HCT116 (cell line): Measurements from ENCODE around the gene PFKP. TPM values are rescaled to one million over a fixed set of nuclear protein-coding genes. Genes with fewer than 3 reads are reported as not detected.

Experiments
- ATAC-seq: fragments of 200-7000 bp; cut with Tn5 transposase; 2 replicates; pipeline ENCODE4 v1.9.1; 2020; ENCODE audit warnings: mild to moderate bottlenecking, moderate library complexity
- BruUV-seq: library from RNA; stranded (reverse); fragments of 400-500 nt; replicated peaks from 2 replicates; lab custom pipeline; 2021; lab: Mats Ljungman, UMichigan
- CTCF ChIA-PET: fragments of 300-600 bp; sonication (Branson Sonifier 250); formaldehyde crosslinking; loops from one replicate; lab custom pipeline; 2021; ENCODE audit warnings: antibody characterized with exemption; lab: Charles Lee
- POLR2A ChIA-PET: fragments of 300-600, 350-600 bp; sonication (Branson Sonifier 250); formaldehyde crosslinking; loops from one replicate; lab custom pipeline; 2021; ENCODE audit warnings: antibody characterized with exemption; lab: Charles Lee
- RAD21 ChIA-PET, 2 experiments: fragments of 300-600 bp; sonication (Branson Sonifier 250); formaldehyde crosslinking; loops; one replicate each; lab custom pipeline; 2023; ENCODE audit warnings: low total read pairs in 2 of 2; ENCODE audit not compliant: uncharacterized antibody in 2 of 2, unreplicated experiment in 2 of 2, low non-redundant PET in 1 of 2; lab: Charles Lee
- DNase-seq: peaks from one replicate; pipeline ENCODE4 v3.0.0-alpha.2; 2010; ENCODE audit warnings: low read depth, low spot score
- H2AFZ ChIP-seq: fragments of 200-600 bp; shearing (Covaris generic), sonication (generic); 2 replicates; pipeline ENCODE4 v1.6.1; 2017; ENCODE audit warnings: low read depth, mixed run types, mixed read lengths, antibody characterized with exemption, low read length; ENCODE audit not compliant: poor library complexity, severe bottlenecking
- H3K27ac ChIP-seq: 2 replicates; pipeline ENCODE4 v1.5.1; 2012; ENCODE audit warnings: low read depth, low read length
- H3K27me3 ChIP-seq: fragments of 200-600 bp; sonication (generic); 2 replicates; pipeline ENCODE4 v1.6.1; 2016; ENCODE audit warnings: mixed run types, low read length, mixed read lengths; ENCODE audit not compliant: insufficient read depth
- H3K36me3 ChIP-seq, 2 experiments: fragments of 200-500 bp in 1 of 2; fragments of 200-600 bp in 1 of 2; sonication (Bioruptor generic) in 1 of 2; sonication (generic) in 1 of 2; 2 replicates each; pipeline versions ENCODE4 v1.5.1 to v1.6.1; 2014 to 2016; ENCODE audit warnings: low read length in 2 of 2, inconsistent platforms in 1 of 2, mixed read lengths in 1 of 2, mixed run types in 1 of 2; ENCODE audit not compliant: insufficient read depth in 2 of 2, control insufficient read depth in 1 of 2
- H3K4me1 ChIP-seq, 2 experiments: fragments of 200-600 bp in 1 of 2; sonication (generic) in 1 of 2; 2 replicates each; pipeline versions ENCODE4 v1.5.1 to v1.6.1; 2012 to 2017; ENCODE audit warnings: low read length in 2 of 2, inconsistent platforms in 1 of 2, mild to moderate bottlenecking in 1 of 2, mixed read lengths in 1 of 2, mixed run types in 1 of 2, moderate library complexity in 1 of 2; ENCODE audit not compliant: insufficient read depth in 2 of 2, control insufficient read depth in 1 of 2
- H3K4me2 ChIP-seq: fragments of 200-600 bp; sonication (generic); 2 replicates; pipeline ENCODE4 v1.6.1; 2017; ENCODE audit warnings: mixed run types, low read length, mixed read lengths
- H3K4me3 ChIP-seq, 2 experiments: fragments of 200-600 bp in 1 of 2; sonication (generic) in 1 of 2; replicated peaks in 1 of 2; 2 replicates each; pipeline ENCODE4 v1.5.1; 2011 to 2016; ENCODE audit warnings: low read length in 2 of 2, control low read depth in 1 of 2, low read depth in 1 of 2, mild to moderate bottlenecking in 1 of 2, mixed read lengths in 1 of 2, mixed run types in 1 of 2
- H3K79me2 ChIP-seq: fragments of 200-600 bp; sonication (generic); 2 replicates; pipeline ENCODE4 v1.6.1; 2017; ENCODE audit warnings: mild to moderate bottlenecking, mixed run types, low read length, moderate library complexity, mixed read lengths; ENCODE audit not compliant: insufficient read depth
- H3K9ac ChIP-seq: fragments of 200-600 bp; sonication (generic); 2 replicates; pipeline ENCODE4 v1.6.1; 2016; ENCODE audit warnings: low read length, mixed read lengths
- H3K9me2 ChIP-seq: fragments of 200-600 bp; sonication (generic), shearing (Covaris generic); 2 replicates; pipeline ENCODE4 v1.6.1; 2017; ENCODE audit warnings: mixed run types, mild to moderate bottlenecking, moderate library complexity; ENCODE audit not compliant: insufficient read depth
- H3K9me3 ChIP-seq, 2 experiments: fragments of 200-500 bp in 1 of 2; fragments of 200-600 bp in 1 of 2; sonication (Bioruptor generic) in 1 of 2; sonication (generic) in 1 of 2; 2 replicates each; pipeline ENCODE4 v1.6.1; 2014 to 2017; ENCODE audit warnings: low read length in 2 of 2, mixed read lengths in 2 of 2, inconsistent platforms in 1 of 2, low read depth in 1 of 2, mild to moderate bottlenecking in 1 of 2, mixed run types in 1 of 2, moderate library complexity in 1 of 2; ENCODE audit not compliant: control insufficient read depth in 1 of 2, insufficient read depth in 1 of 2
- H4K20me1 ChIP-seq: fragments of 200-600 bp; sonication (generic), shearing (Covaris generic); 2 replicates; pipeline ENCODE4 v1.6.1; 2017; ENCODE audit warnings: mixed run types, mild to moderate bottlenecking, moderate library complexity; ENCODE audit not compliant: insufficient read depth
- EGR1 ChIP-seq: IDR thresholded peaks from 2 replicates; pipeline ENCODE4 v1.6.1; 2012; ENCODE audit warnings: low read depth
- EZH2 ChIP-seq: fragments of 200-600 bp; sonication (generic); IDR thresholded peaks from 2 replicates; pipeline ENCODE4 v1.6.1; 2017; ENCODE audit warnings: antibody characterized with exemption, mixed run types
- EZH2phosphoT487 ChIP-seq: fragments of 200-600 bp; IDR thresholded peaks from 2 replicates; pipeline ENCODE4 v1.6.1; 2018; ENCODE audit warnings: antibody characterized with exemption, borderline replicate concordance
- FOSL1 ChIP-seq: IDR thresholded peaks from 2 replicates; pipeline ENCODE4 v1.6.1; 2012; ENCODE audit warnings: low read depth
- POLR2A ChIP-seq: IDR thresholded peaks from 2 replicates; pipeline ENCODE4 v1.7.0; 2011; ENCODE audit warnings: borderline replicate concordance; ENCODE audit not compliant: insufficient read depth, insufficient read length; ENCODE audit errors: extremely low read depth
- POLR2AphosphoS5 ChIP-seq: IDR thresholded peaks from 2 replicates; pipeline ENCODE4 v1.6.1; 2011; ENCODE audit warnings: mild to moderate bottlenecking, low read depth, low read length, moderate library complexity
- RAD21 ChIP-seq: IDR thresholded peaks from 2 replicates; pipeline ENCODE4 v1.6.1; 2012; ENCODE audit warnings: low read depth, mild to moderate bottlenecking
- SIN3A ChIP-seq: IDR thresholded peaks from 2 replicates; pipeline ENCODE4 v1.6.1; 2012; ENCODE audit warnings: low read depth
- SP1 ChIP-seq: IDR thresholded peaks from 2 replicates; pipeline ENCODE4 v1.6.1; 2012; ENCODE audit warnings: low read depth
- SRF ChIP-seq: IDR thresholded peaks from 2 replicates; pipeline ENCODE4 v1.6.1; 2012; ENCODE audit warnings: low read depth
- TCF7L2 ChIP-seq: IDR thresholded peaks from 2 replicates; pipeline ENCODE4 v1.7.0; 2011; ENCODE audit warnings: borderline replicate concordance, inconsistent platforms; ENCODE audit not compliant: insufficient read depth, insufficient read length; ENCODE audit errors: extremely low read depth
- ZNF274 ChIP-seq: fragments of 200-500 bp; sonication (Bioruptor generic); IDR thresholded peaks from 2 replicates; pipeline ENCODE4 v1.6.1; 2014; ENCODE audit warnings: mild to moderate bottlenecking, low read depth, low read length, inconsistent platforms
- intact Hi-C: fragments of 100-400 bp; cut with micrococcal nuclease; formaldehyde crosslinking; loops from 2 replicates; pipeline ENCODE4 v1.10.0; 2022
- total RNA-seq: library from RNA; stranded (reverse); gene quantifications from one replicate; pipeline ENCODE4 v1.2.1, GENCODE V29; 2021; ENCODE audit not compliant: unreplicated experiment
- TF ChIP-seq, protein P1 (sequence below): IDR thresholded peaks from 2 replicates; pipeline ENCODE4 v1.6.1; 2012
- TF ChIP-seq, protein P2 (sequence below), 3 experiments: fragments of 200-600 bp in 1 of 3; sonication (generic) in 1 of 3; IDR thresholded peaks in 2 of 3; conservative IDR thresholded peaks in 1 of 3; 2 replicates each; pipeline ENCODE4 v1.5.1; 2012 to 2017; ENCODE audit warnings: low read depth in 2 of 3, low read length in 2 of 3, antibody characterized with exemption in 1 of 3, borderline replicate concordance in 1 of 3, control low read depth in 1 of 3, mild to moderate bottlenecking in 1 of 3, mixed read lengths in 1 of 3, mixed run types in 1 of 3, moderate library complexity in 1 of 3; ENCODE audit not compliant: insufficient read depth in 1 of 3
- TF ChIP-seq, protein P3 (sequence below): IDR thresholded peaks from 2 replicates; pipeline ENCODE4 v1.6.1; 2012; ENCODE audit warnings: low read depth

Gene PFKP
- total RNA-seq, 1 experiment from 2014 or later = 237 TPM

DNA sequence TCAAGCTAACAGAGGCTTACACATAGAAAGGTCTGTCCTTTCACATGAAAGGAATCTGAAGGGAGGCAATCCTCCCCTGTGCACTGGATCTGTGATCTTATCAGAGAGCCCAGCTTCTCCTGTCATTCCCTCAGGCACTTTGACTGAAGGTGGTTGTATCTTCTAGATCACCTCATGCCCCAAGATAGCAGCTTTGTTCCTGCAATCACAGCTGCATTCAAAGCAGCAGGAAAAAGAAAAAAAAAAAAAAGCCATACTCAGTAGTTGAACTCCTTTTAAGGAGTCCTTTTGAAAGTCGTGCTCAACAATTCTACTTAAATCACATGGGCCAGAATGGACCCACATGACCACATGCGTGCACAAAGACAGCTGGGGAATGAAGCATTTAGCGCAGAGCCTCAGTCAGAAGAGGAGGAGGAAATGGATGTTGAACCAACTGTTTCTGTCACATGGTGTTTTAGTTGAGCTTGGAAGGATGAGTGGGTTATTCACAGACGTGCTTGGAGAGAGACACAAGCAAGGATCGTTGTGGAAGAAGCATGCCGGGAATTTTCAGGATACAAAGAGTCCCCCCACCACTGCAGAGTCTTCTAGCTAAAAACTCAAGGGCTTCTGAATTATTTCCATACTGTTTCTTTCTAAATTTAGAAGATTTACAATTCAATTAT is 13.0 kb upstream of the PFKP start:
- intact Hi-C loops = no loop called here
- no peaks in the 10 kb centered on the region for H3K36me3 ChIP-seq
- TF ChIP-seq SRF = no peak
- TF ChIP-seq, protein P1, sequence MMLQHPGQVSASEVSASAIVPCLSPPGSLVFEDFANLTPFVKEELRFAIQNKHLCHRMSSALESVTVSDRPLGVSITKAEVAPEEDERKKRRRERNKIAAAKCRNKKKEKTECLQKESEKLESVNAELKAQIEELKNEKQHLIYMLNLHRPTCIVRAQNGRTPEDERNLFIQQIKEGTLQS = no peak
- POLR2A ChIA-PET = no interaction called here
- H3K4me3 ChIP-seq = no peak overlapping the region
- no peak overlapping the region for H3K4me2 ChIP-seq
- RAD21 ChIA-PET = no interaction called here
- H3K79me2 ChIP-seq = no peaks in the 10 kb centered on the region
- BruUV-seq = no TSS peak
- no peaks in the 10 kb centered on the region for H3K9me2 ChIP-seq
- no peak overlapping the region for H3K27ac ChIP-seq
- no peaks in the 10 kb centered on the region for H3K9me3 ChIP-seq
- CTCF ChIA-PET = interaction anchor here (0.9 kb wide), 1 partner anchor 9 kb away, joined by 3 read pairs; no protein-coding TSS in a partner anchor
- DNase-seq (no peak), ATAC-seq (no peak)
- H3K9ac ChIP-seq = no peak overlapping the region
- peaks cover 0 to 4% of the 10 kb centered on the region in 2 experiments; a peak in 1 of 4 replicates for H3K4me1 ChIP-seq
- H4K20me1 ChIP-seq = no peaks in the 10 kb centered on the region
- no peak overlapping the region for H2AFZ ChIP-seq
- H3K27me3 ChIP-seq = no peaks in the 10 kb centered on the region

DNA sequence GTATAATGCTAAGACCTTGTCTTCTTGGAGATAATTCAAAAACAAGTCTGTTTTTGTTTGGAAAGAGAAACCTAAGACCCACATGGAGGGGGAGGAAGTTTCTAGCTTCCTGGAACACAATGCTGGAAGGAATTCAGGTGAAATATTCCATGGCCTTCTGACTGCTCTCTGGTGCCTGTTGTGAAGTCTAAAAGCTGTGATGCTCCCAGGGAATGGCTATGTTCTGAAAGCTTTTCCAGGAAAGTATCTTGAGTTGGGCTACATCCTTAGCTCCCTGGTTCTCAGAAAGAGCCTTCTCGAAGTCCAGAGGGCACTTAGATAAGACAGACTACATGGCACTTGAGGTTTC is 12.5 kb upstream of the PFKP start:
- no peak for ATAC-seq
- H3K4me3 ChIP-seq = no peak overlapping the region
- intact Hi-C loops = no loop called here
- CTCF ChIA-PET = interaction anchor here (0.9 kb wide), 1 partner anchor 9 kb away, joined by 3 read pairs; no protein-coding TSS in a partner anchor
- H3K9me2 ChIP-seq = no peaks in the 10 kb centered on the region
- no peak overlapping the region for H3K27ac ChIP-seq
- POLR2A ChIA-PET = no interaction called here
- no peak overlapping the region for H3K4me2 ChIP-seq
- H3K4me1 ChIP-seq = peaks cover 0 to 4% of the 10 kb centered on the region in 2 experiments; a peak in 1 of 4 replicates
- no peak for DNase-seq
- H4K20me1 ChIP-seq = no peaks in the 10 kb centered on the region
- H3K9ac ChIP-seq = no peak overlapping the region
- H3K9me3 ChIP-seq = no peaks in the 10 kb centered on the region
- H3K27me3 ChIP-seq = no peaks in the 10 kb centered on the region
- H2AFZ ChIP-seq = no peak overlapping the region
- H3K36me3 ChIP-seq = no peaks in the 10 kb centered on the region
- H3K79me2 ChIP-seq = no peaks in the 10 kb centered on the region
- RAD21 ChIA-PET = no interaction called here
- no TSS peak for BruUV-seq
- TF ChIP-seq, protein P1 = no peak
- no peak for TF ChIP-seq SIN3A
- TF ChIP-seq, protein P2, sequence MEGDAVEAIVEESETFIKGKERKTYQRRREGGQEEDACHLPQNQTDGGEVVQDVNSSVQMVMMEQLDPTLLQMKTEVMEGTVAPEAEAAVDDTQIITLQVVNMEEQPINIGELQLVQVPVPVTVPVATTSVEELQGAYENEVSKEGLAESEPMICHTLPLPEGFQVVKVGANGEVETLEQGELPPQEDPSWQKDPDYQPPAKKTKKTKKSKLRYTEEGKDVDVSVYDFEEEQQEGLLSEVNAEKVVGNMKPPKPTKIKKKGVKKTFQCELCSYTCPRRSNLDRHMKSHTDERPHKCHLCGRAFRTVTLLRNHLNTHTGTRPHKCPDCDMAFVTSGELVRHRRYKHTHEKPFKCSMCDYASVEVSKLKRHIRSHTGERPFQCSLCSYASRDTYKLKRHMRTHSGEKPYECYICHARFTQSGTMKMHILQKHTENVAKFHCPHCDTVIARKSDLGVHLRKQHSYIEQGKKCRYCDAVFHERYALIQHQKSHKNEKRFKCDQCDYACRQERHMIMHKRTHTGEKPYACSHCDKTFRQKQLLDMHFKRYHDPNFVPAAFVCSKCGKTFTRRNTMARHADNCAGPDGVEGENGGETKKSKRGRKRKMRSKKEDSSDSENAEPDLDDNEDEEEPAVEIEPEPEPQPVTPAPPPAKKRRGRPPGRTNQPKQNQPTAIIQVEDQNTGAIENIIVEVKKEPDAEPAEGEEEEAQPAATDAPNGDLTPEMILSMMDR (IDR thresholded peaks at IDR 0.05 in 2 of 3, conservative IDR thresholded peaks at IDR 0.05 in 1 of 3; ENCODE audit: borderline replicate concordance in 1 of 3, insufficient read depth in 1 of 3, low read depth in 2 of 3, low read length in 2 of 3) = no peak
- no peak for TF ChIP-seq EGR1
- TF ChIP-seq SP1 = no peak
- TF ChIP-seq EZH2 = no peak
- TF ChIP-seq, protein P3, sequence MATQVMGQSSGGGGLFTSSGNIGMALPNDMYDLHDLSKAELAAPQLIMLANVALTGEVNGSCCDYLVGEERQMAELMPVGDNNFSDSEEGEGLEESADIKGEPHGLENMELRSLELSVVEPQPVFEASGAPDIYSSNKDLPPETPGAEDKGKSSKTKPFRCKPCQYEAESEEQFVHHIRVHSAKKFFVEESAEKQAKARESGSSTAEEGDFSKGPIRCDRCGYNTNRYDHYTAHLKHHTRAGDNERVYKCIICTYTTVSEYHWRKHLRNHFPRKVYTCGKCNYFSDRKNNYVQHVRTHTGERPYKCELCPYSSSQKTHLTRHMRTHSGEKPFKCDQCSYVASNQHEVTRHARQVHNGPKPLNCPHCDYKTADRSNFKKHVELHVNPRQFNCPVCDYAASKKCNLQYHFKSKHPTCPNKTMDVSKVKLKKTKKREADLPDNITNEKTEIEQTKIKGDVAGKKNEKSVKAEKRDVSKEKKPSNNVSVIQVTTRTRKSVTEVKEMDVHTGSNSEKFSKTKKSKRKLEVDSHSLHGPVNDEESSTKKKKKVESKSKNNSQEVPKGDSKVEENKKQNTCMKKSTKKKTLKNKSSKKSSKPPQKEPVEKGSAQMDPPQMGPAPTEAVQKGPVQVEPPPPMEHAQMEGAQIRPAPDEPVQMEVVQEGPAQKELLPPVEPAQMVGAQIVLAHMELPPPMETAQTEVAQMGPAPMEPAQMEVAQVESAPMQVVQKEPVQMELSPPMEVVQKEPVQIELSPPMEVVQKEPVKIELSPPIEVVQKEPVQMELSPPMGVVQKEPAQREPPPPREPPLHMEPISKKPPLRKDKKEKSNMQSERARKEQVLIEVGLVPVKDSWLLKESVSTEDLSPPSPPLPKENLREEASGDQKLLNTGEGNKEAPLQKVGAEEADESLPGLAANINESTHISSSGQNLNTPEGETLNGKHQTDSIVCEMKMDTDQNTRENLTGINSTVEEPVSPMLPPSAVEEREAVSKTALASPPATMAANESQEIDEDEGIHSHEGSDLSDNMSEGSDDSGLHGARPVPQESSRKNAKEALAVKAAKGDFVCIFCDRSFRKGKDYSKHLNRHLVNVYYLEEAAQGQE = no peak
- no peak for TF ChIP-seq POLR2AphosphoS5
- no peak for TF ChIP-seq EZH2phosphoT487
- TF ChIP-seq POLR2A = no peak
- TF ChIP-seq TCF7L2 = no peak
- TF ChIP-seq RAD21 = no peak
- no peak for TF ChIP-seq FOSL1
- no peak for TF ChIP-seq ZNF274
